GM19099 (cell line): ENCODE measurements around the gene SERGEF.

Experiments
- POLR2A ChIP-seq: IDR thresholded peaks from 3 replicates; pipeline ENCODE4 v1.6.1; 2011; ENCODE audit warnings: low read depth; ENCODE audit not compliant: insufficient read length; ENCODE audit errors: extremely low read depth

Gene SERGEF

GRCh38 chr11:17876827-17877226, 136.0 kb downstream of the SERGEF start:
- no peak for TF ChIP-seq POLR2A

- no peak for TF ChIP-seq POLR2A
Measured at GRCh38 chr11:17875891-17876290, 137.0 kb downstream of the SERGEF start.

- no peak for TF ChIP-seq POLR2A
Measured at GRCh38 chr11:17873586-17873985, 139.3 kb downstream of the SERGEF start.

GRCh38 chr11:17867341-17867740, 145.5 kb downstream of the SERGEF start:
- TF ChIP-seq POLR2A, result no peak

- TF ChIP-seq POLR2A, result no peak
Measured at GRCh38 chr11:17865765-17866428, 146.9 kb downstream of the SERGEF start.

GRCh38 chr11:17864478-17864941, 148.3 kb downstream of the SERGEF start:
- TF ChIP-seq POLR2A, result no peak

GRCh38 chr11:17861036-17861755, 151.7 kb downstream of the SERGEF start:
- no peak for TF ChIP-seq POLR2A

- no peak for TF ChIP-seq POLR2A
Measured at GRCh38 chr11:17859552-17859951, 153.3 kb downstream of the SERGEF start.

GRCh38 chr11:17855531-17856290, 157.1 kb downstream of the SERGEF start:
- TF ChIP-seq POLR2A, result no peak

GRCh38 chr11:17853280-17853679, 159.6 kb downstream of the SERGEF start:
- TF ChIP-seq POLR2A, result no peak

GRCh38 chr11:17852246-17852645, 160.6 kb downstream of the SERGEF start:
- TF ChIP-seq POLR2A, result no peak

GRCh38 chr11:17851697-17852096, 161.2 kb downstream of the SERGEF start:
- TF ChIP-seq POLR2A, result no peak

GRCh38 chr11:17850336-17850735, 162.5 kb downstream of the SERGEF start:
- TF ChIP-seq POLR2A, result no peak

GRCh38 chr11:17848715-17849114, 164.1 kb downstream of the SERGEF start:
- no peak for TF ChIP-seq POLR2A

- no peak for TF ChIP-seq POLR2A
Measured at GRCh38 chr11:17846852-17847453, 165.9 kb downstream of the SERGEF start.

GRCh38 chr11:17845431-17845881, 167.4 kb downstream of the SERGEF start:
- no peak for TF ChIP-seq POLR2A

- no peak for TF ChIP-seq POLR2A
Measured at GRCh38 chr11:17840101-17840548, 172.7 kb downstream of the SERGEF start.
